Transverse colon (tissue), 4 donors: ENCODE measurements around the gene PDZD2. TPM values are rescaled to one million over a fixed set of nuclear protein-coding genes. Genes with fewer than 3 reads are reported as not detected.

Experiments
- DNase-seq: peaks from one replicate; pipeline ENCODE4 v3.0.0-alpha.2; 2019
- H3K27ac ChIP-seq, 4 donors: fragments of 200-600 bp; sonication (generic); 2 replicates each; pipeline ENCODE4 v1.5.1; 2016 to 2018; ENCODE audit warnings: inconsistent platforms in 4 of 4
- H3K27me3 ChIP-seq: fragments of 200-600 bp; sonication (generic); 2 replicates; pipeline ENCODE4 v1.5.1; 2017; ENCODE audit warnings: inconsistent platforms
- H3K36me3 ChIP-seq, 4 donors: fragments of 200-600 bp; sonication (generic); 2 replicates each; pipeline ENCODE4 v1.5.1; 2017 to 2019; ENCODE audit warnings: inconsistent platforms in 4 of 4
- H3K4me1 ChIP-seq, 4 donors: fragments of 200-600 bp; sonication (generic); 2 replicates each; pipeline ENCODE4 v1.5.1; 2017 to 2020; ENCODE audit warnings: inconsistent platforms in 4 of 4
- H3K4me3 ChIP-seq, 4 donors: fragments of 200-600 bp; sonication (generic); 1 replicate in 1 of 4; 2 replicates in 3 of 4; pipeline versions ENCODE4 v1.5.1 to v1.6.1; 2017 to 2019; ENCODE audit warnings: inconsistent platforms in 4 of 4
- H3K9me3 ChIP-seq, 2 donors: fragments of 200-600 bp; sonication (generic); 2 replicates each; pipeline ENCODE4 v1.5.1; 2017 to 2019; ENCODE audit warnings: inconsistent platforms in 2 of 2
- CTCF ChIP-seq, 5 experiments: fragments of 200-600 bp in 3 of 5; fragments of 450-650 bp in 2 of 5; sonication (generic) in 3 of 5; IDR thresholded peaks; 1 replicate in 2 of 5; 2 replicates in 3 of 5; pipeline ENCODE4 v1.5.1; 2016 to 2017; ENCODE audit warnings: antibody characterized with exemption in 5 of 5, inconsistent platforms in 3 of 5, mild to moderate bottlenecking in 2 of 5, moderate library complexity in 1 of 5
- EP300 ChIP-seq: sonication (generic); formaldehyde crosslinking; IDR thresholded peaks from one replicate; pipeline ENCODE4 v1.6.1; 2017; ENCODE audit warnings: antibody characterized with exemption, low read depth
- POLR2A ChIP-seq: fragments of 450-650 bp; IDR thresholded peaks from one replicate; pipeline ENCODE4 v1.6.1; 2016; ENCODE audit warnings: antibody characterized with exemption, mild to moderate bottlenecking, moderate library complexity
- POLR2AphosphoS5 ChIP-seq, 3 donors: sonication (generic); formaldehyde crosslinking; IDR thresholded peaks; one replicate each; pipeline ENCODE4 v1.6.1; 2016; ENCODE audit warnings: antibody characterized with exemption in 3 of 3
- WGBS, 2 donors: methylation state at CpG; one replicate each; pipeline ENCODE4 v1.1.5; 2018; ENCODE audit warnings: low coverage in 1 of 2; 5-methylcytosine and 5-hydroxymethylcytosine counted together
- in situ Hi-C, 4 donors: fragments of 200-750 bp; cut with MboI; loops; one replicate each; pipeline versions ENCODE4 v1.15.0 to v1.15.1; 2017; ENCODE audit warnings: low sequenced_read_pairs in 3 of 4, low pct_ligation_motif_present in 1 of 4, low pct_unique_long_range_greater_than_20kb in 1 of 4
- intact Hi-C: fragments of 100-400 bp; cut with DNase I; formaldehyde crosslinking; loops from one replicate; pipeline ENCODE4 v1.15.1; 2023; ENCODE audit warnings: low total_unique reads
- total RNA-seq, 4 donors: library from RNA; depleted of rRNA; stranded (reverse); fragments of >200 nt; gene quantifications; one replicate each; pipeline ENCODE4 v1.1.0, GENCODE V29; 2016

PDZD2 gene
- total RNA-seq, 4 donors from 2014 or later, result 2.0 to 3.7 (median 2.8) TPM

- intact Hi-C loops (no loop called here), in situ Hi-C loops (no loop called here)
- H3K4me3 ChIP-seq, result no peak overlapping the region
Observed at GRCh38 chr5:31845361-31845760, 206.4 kb downstream of the PDZD2 start.

GRCh38 chr5:31846934-31847333 lies 208.0 kb downstream of the PDZD2 start:
- no peaks in the 10 kb centered on the region for H3K36me3 ChIP-seq
- no peaks in the 10 kb centered on the region for H3K27me3 ChIP-seq
- in situ Hi-C loops, result no loop called here
- no peak for DNase-seq
- intact Hi-C loops, result no loop called here
- H3K27ac ChIP-seq, result no peak overlapping the region
- H3K4me3 ChIP-seq, result no peak overlapping the region
- H3K9me3 ChIP-seq, result no peaks in the 10 kb centered on the region
- no peak for TF ChIP-seq POLR2A
- WGBS, 2 donors, result 49 to 56% methylated on average over 1 of the region's 1 CpG
- H3K4me1 ChIP-seq, result no peaks in the 10 kb centered on the region

More at GRCh38 chr5:31845361-31845760, 206.4 kb downstream of the PDZD2 start:
- 33 to 59% methylated on average over 3 of the region's 3 CpGs for WGBS, 2 donors
- no peaks in the 10 kb centered on the region for H3K9me3 ChIP-seq
- no peaks in the 10 kb centered on the region for H3K4me1 ChIP-seq
- H3K36me3 ChIP-seq, result no peaks in the 10 kb centered on the region
- no peak overlapping the region for H3K27ac ChIP-seq
- TF ChIP-seq POLR2A (no peak), EP300 (no peak), CTCF (IDR thresholded peaks at IDR 0.05) (no peak), POLR2AphosphoS5 (IDR thresholded peaks at IDR 0.05) (no peak)
- DNase-seq, result no peak
- no peaks in the 10 kb centered on the region for H3K27me3 ChIP-seq

- no peak overlapping the region for H3K27ac ChIP-seq
- no peaks in the 10 kb centered on the region for H3K36me3 ChIP-seq
- no peak overlapping the region for H3K4me3 ChIP-seq
- no peaks in the 10 kb centered on the region for H3K4me1 ChIP-seq
- in situ Hi-C loops (no loop called here), intact Hi-C loops (no loop called here)
- no peaks in the 10 kb centered on the region for H3K9me3 ChIP-seq
- TF ChIP-seq POLR2A, result no peak
- 91 to 100% methylated on average over 1 to 7 of the region's 7 CpGs for WGBS, 2 donors
- no peak for DNase-seq
- no peaks in the 10 kb centered on the region for H3K27me3 ChIP-seq
Observed at GRCh38 chr5:31847354-31847753, 208.4 kb downstream of the PDZD2 start.

- Histone ChIP-seq H3K4me1 (peaks cover 5 to 14% (median 10%) of the 10 kb centered on the region in 4 donors), H3K4me3 (no peak overlapping the region), H3K27me3 (peaks cover 34% of the 10 kb centered on the region), H3K27ac (no peak overlapping the region), H3K9me3 (no peaks in the 10 kb centered on the region), H3K36me3 (no peaks in the 10 kb centered on the region)
- 39 to 53% methylated on average over 2 to 4 of the region's 4 CpGs for WGBS, 2 donors
- TF ChIP-seq POLR2A (no peak), POLR2AphosphoS5 (IDR thresholded peaks at IDR 0.05) (no peak), EP300 (no peak), CTCF (IDR thresholded peaks at IDR 0.05) (no peak)
- in situ Hi-C loops, result no loop called here
- no peak for DNase-seq
- intact Hi-C loops, result no loop called here
Observed at GRCh38 chr5:31850981-31851689, 212.2 kb downstream of the PDZD2 start.

GRCh38 chr5:31853398-31854135 lies 214.6 kb downstream of the PDZD2 start:
- Histone ChIP-seq H3K27ac (peak overlapping the region in 2 of 4 donors; percentile 57 to 61), H3K27me3 (peaks cover 46% of the 10 kb centered on the region), H3K4me1 (peaks cover 5 to 14% (median 10%) of the 10 kb centered on the region in 4 donors), H3K9me3 (peaks cover 0 to 2% of the 10 kb centered on the region in 2 donors), H3K4me3 (no peak overlapping the region), H3K36me3 (no peaks in the 10 kb centered on the region)
- in situ Hi-C loops, result no loop called here
- intact Hi-C loops, result no loop called here
- no peak for DNase-seq
- TF ChIP-seq CTCF (IDR thresholded peaks at IDR 0.05) (no peak), POLR2A (no peak), POLR2AphosphoS5 (IDR thresholded peaks at IDR 0.05) (no peak), EP300 (no peak)
- 43 to 56% methylated on average over 4 to 8 of the region's 8 CpGs for WGBS, 2 donors
